ENCODE results near the gene ZNF80.
"Not testable (repeated sequence)": the region's sequence is repeated elsewhere in the genome, so short reads cannot be mapped to it uniquely, and the experiment has no call there.

Gene ZNF80

DNA sequence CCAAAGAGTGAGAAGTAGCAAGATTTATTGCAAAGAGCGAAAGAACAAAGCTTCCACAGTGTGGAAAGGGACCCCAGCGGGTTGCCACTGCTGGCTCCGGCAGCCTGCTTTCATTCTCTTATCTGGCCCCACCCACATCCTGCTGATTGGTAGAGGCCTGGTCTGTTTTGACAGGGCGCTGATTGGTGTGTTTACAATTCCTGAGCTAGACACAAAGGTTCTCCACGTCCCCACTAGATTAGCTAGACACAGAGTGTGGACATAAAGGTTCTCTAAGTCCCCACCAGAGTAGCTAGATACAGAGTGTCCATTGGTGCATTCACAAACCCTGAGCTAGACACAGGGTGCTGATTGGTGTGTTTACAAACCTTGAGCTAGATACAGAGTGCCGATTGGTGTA is at the start of gene ZNF80:
TSS of gene ZNF80 (minus strand) at position 101 of the 400 bp plus-strand sequence. CDS start 504 bp downstream, outside the sequence.
- not testable (repeated sequence) for DNase-seq

DNA sequence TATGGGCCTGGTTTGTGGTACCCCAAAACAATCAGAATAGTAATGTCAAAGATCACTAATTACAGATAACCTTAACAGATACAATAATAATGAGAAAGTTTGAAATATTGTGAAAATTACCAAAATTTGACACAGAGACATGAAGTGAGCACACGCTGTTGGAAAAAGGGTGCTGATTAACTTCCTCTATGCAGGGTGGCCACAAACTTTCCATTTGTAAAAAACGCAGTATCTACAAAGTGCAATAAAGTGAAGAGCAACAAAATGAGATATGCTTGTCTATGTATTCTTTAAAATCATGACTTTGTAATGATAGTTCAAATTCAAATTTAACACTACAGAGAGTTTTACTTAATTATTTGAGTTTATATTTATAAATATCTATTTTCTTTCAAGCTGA is 48.9 kb upstream of the ZNF80 start:
- no peak for DNase-seq

DNA sequence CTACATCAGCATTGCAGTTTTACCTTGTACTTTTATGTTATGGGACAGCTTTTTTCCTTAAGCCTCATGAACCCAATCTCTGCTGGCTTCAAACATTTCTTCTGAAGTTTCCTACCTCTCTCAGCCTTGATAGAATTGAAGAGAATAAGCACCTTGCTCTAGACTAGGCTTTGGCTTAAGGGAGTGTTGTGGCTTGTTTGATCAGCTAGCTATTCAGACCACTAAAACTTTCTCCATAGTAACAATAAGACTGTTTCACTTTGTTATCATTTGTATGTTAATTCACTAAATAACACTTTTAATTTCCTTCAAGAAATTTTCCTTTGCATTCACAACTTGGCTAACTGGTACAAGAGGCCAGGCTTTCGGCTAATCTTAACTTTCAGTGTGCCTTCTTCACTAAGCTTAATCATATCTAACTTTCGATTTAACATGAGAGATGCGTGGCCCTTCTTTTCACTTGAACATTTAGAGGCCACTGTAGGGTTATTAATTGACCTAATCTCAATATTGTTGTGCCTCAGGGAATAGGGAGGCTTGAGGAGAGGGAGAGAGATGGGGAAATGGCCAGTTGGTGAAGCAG is 48.4 kb upstream of the ZNF80 start:
- DNase-seq = no peak

DNA sequence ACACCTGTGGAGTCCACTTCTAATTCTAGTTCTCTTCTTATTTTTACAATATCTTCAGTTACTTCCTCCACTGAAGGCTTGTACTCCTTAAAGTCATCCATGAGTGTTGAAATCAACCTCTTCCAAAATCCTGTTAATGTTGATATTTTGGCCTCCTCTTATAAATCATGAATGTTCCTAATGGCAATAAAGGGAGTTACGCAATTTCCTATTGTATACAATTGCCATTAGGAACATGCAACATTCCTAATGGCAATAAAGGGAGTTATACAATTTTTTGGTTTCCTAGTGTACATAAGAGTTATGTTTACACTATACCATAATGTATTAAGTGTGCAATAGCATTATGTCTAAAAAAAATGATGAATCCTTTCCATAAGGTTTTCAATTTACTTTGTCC is 47.3 kb upstream of the ZNF80 start:
- no peak for DNase-seq

DNA sequence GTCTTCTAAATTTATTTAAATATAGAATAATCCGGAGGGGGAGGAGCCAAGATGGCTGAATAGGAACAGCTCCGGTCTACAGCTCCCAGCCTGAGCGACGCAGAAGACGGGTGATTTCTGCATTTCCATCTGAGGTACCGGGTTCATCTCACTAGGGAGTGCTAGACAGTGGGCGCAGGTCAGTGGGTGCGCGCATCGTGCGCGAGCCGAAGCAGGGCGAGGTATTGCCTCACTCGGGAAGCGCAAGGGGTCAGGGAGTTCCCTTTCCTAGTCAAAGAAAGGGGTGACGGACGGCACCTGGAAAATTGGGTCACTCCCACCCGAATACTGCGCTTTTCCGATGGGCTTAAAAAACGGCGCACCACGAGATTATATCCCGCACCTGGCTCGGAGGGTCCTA is 39.5 kb upstream of the ZNF80 start:
- DNase-seq = not testable (repeated sequence)

DNA sequence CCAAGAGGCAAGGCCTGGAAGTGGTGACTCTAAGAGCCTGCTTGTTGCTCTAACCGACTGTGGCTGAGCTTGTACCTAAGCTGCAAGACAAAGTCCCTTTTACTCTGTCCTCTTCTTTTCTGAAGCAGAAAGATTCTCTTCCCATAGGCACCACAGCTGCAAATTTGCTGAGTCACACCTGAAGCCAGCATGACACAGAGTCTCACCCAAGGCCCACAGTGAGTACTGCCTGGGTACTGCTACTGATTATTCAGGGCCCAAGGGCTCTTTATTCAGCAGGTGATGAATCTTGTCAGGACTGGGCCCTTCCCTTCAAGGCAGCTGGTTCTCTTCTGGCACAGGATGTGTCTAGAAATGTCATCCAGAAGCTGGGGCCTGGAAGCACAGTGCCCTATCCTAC is 37.6 kb upstream of the ZNF80 start:
- DNase-seq = no peak

DNA sequence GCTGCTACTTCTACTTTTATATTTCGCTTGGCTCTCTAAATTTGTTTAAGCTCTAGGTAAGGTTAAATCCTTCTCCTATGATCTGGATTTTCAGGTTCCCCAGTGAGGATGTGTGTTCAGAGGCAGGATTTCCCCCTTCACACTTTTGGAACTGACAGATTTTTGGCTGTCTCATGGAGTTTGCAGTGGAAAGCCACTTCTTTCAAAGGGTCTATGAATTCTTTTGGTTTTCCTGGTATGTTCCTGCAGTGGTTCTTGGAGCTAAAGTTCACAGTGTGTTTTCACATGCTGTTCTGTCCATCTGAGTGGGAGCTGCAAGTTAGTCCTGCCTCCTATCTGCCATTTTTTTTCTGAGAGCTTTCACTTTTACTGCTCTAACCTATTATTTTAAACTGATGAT is 34.9 kb upstream of the ZNF80 start:
- DNase-seq = no peak

DNA sequence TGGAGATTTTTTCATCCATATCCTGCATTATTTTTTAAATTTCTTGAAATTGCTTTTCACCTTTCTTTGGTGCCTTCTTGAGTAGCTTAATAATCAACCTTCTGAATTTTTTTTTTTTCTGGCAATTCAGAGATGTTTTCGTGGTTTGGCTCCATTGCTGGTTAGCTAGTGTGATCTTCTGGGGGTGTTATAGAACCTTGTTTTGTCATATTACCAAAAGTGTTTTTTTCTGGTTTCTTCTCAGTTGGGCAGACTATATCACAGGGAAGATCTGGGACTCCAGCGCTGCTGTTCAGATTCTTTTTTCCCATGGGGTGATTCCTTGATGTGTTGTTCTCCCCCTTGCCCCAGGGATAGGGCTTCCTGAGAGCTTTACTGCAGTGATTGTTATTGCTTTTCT is 32.6 kb upstream of the ZNF80 start:
- no peak for DNase-seq

DNA sequence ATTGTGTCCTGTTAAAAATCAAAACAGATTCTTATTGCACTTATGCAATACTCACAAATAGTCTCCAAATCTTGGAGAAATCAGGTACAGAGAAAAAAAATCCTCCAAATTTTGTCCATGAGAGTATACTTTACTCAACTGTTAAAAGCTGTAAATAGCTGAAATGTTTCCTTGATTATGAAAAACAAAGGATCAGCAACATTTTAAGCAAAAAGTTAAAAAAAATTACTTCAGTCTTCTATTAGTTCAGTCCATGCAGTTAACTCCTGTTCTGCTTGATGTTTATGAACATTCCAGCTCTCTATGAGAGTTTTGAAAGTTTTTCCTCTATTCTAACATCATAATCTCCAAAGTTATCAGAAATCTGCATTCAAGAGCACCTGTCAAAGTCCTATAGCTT is 22.8 kb upstream of the ZNF80 start:
- no peak for DNase-seq

DNA sequence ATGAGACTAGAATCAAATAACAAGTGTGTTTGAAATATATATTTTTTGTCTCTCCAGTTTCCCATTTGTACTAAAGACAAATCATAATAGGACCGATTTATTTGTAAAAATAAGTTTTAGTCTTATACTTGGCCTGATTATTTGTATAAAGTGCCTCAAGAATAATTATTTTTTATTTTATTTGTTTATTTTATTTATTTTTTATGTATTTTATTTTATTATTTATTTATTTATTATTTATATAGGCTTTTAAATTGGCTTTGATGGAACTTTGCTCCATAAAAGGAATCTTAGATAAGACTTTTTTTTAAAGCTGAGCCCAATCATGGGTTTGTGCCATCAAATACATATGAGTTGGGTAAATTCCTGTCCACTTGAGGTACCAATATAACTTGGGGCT is 22.2 kb upstream of the ZNF80 start:
- no peak for DNase-seq

DNA sequence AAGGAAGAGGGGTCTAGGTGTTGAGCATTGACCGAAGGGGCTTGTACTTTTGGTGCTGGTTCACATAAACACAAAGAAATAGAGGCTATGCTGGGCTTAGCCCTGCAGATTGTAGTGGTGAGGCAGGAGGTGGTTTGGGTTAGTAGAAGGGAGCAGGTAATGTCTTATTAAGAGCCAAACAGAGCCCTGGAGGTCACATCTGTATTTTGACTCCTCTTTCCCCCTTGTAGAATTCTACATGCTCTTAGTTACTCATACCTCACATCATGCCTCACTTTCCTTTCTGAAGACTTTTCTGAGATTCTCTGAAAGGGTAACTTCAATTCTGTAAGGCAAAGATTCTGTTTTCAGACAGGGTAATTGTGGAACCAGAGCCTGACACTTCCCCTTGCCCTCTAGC is 16.1 kb upstream of the ZNF80 start:
- DNase-seq = no peak

DNA sequence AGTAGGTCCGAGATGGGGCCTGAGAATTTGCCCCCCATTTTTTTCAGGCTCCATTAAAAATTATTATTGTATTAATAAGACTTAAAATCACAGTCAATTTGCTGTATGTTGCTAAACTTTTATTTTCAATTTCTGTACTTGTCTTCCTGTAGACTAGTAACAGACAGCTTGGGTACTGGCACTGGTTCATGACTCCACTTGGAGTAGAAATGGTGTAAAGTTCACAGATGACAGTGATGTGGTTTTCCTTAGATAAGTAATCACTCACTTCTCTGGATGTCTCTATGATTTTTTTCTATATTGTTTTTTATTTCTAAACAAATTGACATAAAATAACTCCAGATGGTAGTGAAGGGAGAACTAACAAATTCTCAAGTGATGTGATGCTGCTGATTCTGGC is 15.6 kb upstream of the ZNF80 start:
- no peak for DNase-seq

DNA sequence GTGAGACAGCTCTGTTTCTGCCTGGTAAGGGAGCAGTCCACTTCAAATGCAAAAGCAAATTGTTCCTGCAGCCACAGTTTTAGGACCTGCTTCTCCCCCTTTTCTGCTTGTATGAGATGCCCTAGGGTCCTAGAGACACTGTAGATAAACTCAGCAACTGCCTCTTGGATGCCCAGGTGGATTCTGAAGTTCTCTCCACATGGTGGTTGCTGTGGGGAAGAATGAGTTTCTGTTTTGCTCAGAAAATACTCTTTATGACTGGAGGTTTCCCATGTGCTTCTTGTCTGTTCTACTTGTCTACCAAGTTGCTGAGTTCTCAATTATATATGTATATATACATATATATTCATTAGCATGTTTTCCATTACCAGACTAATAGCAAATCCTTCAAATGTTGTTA is 5.6 kb upstream of the ZNF80 start:
- no peak for DNase-seq

DNA sequence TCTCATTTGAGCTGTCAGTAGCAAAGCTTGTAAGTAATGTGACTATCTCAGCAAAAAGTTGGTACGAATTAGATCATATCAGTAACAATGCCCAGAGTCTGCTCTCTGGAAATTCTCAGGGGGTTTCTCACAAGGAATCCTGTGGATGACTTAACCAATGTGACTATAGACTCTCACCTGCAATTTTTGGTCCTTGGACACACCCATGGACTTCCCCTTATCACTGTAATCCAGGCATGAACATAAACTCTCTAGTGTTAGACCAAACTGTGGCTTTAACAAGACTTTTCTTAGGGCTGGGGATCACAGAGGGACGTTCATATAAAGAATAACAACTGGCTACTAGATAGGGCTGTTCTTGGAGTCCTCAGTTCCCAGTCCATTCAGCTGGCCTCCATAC is 3.9 kb upstream of the ZNF80 start:
- DNase-seq = no peak

DNA sequence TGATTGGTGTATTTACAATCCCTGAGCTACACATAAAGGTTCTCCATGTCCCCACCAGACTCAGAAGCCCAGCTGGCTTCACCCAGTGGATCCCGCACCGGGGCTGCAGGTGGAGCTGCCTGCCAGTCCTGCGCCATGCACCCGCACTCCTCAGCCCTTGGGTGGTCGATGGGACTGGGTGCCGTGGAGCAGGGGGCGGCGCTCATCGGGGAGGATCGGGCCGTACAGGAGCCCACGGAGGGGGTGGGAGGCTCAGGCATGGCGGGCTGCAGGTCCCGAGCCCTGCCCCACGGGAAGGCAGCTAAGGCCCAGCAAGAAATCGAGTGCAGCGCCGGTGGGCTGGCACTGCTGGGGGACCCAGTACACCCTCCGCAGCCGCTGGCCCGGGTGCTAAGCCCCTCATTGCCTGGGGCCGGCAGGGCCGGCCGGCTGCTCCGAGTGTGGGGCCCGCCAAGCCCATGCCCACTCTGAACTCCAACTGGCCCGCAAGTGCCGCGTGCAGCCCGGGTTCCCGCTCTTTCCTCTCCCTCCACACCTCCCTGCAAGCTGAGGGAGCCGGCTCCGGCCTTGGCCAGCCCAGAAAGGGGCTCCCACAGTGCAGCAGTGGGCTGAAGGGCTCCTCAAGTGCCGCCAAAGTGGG is 888 bp upstream of the ZNF80 start:
- not testable (repeated sequence) for DNase-seq

DNA sequence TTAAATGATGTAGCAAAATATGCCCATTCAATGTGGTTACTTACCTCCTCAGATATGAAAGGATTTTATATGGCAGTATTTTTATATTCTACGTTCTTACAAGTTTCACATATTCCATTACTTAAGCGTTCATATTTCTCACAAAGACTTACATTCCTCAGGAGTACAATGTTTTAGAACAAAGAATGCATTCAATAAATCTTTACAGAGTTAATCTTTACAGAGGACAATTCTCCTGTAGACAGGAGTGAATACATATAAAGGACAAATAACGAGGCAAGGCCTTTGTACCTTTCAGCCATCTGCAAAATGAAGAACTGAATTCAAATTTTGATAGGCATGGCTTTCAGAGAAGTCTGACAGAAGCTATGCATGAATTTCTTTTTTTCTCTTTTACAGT is 1.9 kb downstream of the ZNF80 start:
- DNase-seq = no peak

DNA sequence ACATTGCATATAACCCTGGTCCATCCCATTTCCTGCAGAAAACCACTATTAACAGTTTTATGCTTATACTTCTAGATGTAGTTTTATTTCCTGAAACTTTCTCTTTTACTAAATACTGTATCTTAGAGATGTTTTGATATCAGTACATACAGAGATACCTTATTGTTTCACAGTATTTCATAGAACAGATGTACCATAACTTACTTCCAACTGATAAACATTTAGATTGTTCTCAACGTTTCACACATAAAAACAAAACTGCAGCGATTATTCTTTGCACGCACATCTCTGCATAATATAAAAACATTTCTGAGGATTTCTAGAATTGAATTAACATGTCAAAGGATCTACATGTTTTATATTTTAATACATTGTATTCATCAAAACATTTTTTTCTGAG is 2.6 kb downstream of the ZNF80 start:
- DNase-seq = no peak

DNA sequence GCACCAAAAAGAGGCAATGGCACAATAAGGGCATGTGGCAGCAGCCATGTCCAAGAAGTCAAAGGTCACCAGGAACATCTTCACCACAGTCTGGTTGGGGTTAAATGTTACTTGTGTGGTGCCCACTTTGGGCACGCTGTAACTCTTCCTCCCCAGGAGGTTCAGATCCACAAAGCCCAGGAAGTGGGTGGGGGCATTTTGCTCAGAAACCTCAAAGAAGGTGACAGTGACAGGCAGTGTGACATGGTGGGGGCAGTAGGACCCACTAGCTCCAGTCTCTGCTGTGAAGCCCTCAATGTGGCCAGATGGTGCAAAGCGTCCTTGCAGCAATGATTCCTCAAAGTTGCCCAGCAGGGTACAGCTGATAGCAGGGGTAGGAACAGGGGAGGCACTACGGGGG is 5.8 kb downstream of the ZNF80 start:
- no peak for DNase-seq

DNA sequence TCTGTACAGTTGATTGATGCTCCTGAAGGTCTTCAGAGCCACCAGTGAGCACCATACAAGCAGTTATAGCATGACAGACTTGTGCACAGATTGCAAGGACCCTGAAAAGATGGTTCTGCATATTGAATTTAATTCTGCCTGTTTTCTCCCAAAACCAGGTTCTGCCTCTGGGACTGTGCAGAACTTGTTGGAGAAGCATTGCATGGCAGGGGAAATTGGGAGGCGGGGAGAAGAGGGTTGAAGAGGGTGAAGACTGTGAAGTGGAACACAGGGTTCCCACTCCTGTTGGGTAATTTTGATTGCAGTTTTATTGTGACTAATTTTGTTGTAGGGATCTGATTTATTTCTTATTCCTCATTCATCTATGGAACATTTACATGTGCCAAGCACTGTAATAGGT is 10.3 kb downstream of the ZNF80 start:
- DNase-seq = no peak

DNA sequence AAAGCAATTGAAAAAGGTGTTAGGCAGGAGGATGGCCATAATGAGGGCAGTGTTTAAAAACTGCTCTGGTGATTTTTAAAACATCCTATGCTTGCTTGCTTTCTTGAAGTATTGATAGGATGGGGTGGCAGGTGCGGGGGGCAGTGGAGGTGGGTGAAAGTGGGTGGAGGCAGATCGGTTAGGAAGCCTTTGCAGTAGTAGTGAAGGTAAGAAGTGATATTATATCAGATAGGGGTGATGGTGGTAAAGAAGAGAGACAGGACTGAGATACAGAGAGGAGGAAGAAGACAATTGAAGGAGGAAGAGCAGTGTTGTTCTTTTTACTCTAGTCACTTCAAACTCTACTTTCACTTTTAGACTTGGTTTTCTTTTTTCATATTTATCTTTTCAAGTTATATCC is 11.1 kb downstream of the ZNF80 start:
- no peak for DNase-seq

DNA sequence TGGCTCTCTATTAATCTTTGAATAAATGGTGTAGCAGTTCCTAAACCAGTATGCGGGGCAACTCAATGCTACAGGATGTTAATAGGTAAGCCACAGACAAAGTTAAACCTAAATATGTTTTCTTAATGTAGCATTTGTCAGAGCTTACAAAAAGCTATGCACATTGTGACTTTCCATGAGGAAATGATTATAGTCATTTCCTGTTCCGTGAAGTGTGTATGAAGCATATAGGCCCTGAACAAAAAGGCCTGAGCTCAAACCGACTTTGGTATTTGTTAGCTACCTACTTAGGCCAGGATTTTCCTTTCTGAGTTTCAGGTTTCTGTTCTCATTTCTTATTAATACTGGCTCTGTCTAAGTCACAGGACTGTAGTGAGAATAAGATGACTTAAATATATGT is 14.2 kb downstream of the ZNF80 start:
- DNase-seq = no peak

DNA sequence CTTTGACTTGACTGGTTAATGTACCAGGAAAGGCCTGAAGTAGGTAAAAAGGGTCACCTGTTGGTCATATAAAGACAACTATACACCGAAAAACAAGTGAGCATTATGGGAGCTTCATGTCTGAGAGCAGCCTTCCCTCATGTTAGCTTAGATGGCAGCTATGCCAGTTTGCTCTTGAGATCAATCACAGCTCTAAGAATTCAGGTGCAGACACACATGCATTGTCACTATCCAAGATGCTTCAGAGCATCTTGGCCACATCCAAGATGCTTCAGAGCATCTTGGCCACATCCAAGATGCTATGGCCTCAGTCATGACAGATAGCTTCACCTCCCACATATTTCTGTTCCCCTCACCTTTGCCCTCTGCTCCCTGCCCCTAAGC is 15.5 kb downstream of the ZNF80 start:
- no peak for DNase-seq

DNA sequence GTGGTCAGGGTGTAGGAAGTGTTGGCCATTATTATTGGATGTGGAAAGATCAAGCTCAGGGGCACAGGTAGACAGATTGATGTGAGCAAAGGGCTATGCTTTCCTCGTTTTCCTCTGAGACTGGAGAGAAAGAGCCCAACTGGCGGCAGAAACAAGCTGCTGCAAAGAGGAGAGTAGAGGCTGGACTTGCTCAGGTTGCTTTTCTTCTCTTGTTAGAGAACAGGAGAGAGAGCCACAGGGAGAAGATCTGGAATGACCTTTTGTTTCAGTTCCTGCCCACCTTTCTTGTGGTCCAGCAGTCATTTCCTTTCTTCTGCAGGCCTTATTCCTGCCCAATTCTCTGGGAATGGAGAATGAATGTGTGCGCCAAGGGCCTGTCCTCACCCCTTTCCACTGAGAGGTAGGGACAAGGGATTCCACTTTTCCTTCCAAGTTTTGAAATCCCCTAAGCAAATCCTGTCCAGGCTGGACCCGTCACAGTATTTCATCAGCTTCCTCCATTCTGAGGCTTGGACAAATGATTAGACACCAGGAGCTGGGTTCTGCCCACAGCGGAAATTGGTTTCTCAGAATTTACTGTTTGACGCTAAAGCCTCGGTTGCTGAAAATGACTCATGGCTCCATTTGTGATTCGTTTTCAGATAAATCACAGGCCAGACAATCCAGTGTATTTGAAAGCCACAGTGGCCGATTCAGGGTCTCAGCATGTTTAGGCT is 16.1 kb downstream of the ZNF80 start:
- DNase-seq = no peak

DNA sequence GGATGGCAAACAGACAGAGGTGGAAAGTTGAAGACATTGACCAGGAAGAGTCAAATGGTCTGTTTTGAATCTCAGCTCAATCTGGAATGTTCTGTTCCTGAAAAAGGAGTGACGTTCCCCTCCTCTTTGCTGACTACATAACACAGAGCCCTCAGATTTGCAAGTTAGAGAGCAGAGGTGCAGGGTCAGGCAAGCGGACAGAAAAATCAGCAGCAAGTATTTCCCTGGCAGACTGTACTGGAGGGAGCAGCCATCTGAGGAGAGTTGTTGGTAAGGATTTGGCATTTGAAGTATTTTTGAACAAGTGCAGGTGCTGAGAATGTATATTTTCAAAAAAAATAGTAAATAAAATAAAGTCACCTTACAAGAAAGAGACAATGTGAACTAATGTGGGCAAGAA is 17.6 kb downstream of the ZNF80 start:
- no peak for DNase-seq

Data from SHP77 (cell line).